HG02943 (cell line): ENCODE results near the gene GDI1.
"Not testable (repeated sequence)": the region's sequence is repeated elsewhere in the genome, so short reads cannot be mapped to it uniquely, and the experiment has no call there.

Experiments
- ATAC-seq: cut with Tn5 transposase; IDR thresholded peaks from one replicate; pipeline ENCODE4 v1.9.1; 2021; ENCODE audit warnings: mild to moderate bottlenecking, low read depth, moderate library complexity; ENCODE audit not compliant: unreplicated experiment

Gene GDI1

DNA sequence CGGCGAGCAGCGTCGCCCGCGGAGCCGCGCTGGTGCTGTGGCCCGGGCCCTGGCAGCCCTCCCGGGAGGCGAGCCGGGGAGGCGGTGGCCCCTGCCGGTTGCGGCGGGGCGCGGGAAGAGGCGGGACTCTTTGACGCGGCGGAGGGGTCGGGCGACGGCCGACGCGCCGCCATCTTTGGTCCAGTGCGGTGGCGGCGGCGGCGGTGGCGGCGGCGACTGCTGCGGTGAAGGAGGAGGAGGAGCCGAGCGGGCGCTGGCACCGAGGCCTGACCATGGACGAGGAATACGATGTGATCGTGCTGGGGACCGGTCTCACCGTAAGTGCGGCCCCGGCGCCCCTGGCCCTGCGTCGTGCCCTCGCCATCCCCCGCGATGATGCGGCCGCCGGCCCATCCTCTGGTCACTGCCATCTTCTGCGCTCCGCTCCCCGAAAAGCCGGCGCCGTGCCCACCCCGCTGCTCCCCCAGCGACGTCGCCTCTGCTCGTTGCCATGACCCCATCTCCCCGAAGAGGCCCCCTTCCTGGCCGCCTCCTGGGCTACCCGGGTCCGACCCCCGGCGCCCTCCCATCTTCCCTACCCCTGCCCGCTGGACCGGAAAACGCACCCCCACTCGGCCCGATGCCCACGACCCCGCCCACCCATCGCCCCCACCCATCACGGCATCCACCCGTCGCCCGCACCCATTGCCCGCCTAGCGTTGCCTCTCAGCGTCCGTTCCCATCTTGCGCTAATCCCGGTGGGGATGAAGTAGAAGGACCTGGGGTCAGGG lies at the start of gene GDI1:
TSS of gene GDI1 (plus strand) at position 172 of the 770 bp plus-strand sequence. CDS start at position 273, 101 bp downstream.
- no peak for ATAC-seq

DNA sequence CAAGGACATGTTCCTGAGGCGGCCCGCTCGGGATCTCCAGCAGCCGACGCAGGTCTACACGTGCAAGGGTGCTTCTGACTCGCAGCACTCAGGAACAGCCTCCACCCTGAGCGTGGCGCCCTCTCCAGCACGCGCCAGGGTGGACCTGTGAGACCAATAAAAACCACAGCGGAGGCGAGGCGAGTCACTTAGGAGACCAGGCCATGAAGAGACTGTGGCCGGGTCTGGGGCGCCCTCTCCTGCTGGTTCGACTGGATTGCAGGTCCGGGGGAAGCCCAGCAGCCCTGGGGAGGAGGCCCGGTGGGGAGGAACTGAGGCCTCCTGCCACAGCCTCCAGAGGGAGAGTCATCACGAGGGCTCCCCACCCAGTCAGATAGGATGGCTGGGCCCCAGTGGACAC lies 48.9 kb upstream of the GDI1 start:
- ATAC-seq, result not testable (repeated sequence)

DNA sequence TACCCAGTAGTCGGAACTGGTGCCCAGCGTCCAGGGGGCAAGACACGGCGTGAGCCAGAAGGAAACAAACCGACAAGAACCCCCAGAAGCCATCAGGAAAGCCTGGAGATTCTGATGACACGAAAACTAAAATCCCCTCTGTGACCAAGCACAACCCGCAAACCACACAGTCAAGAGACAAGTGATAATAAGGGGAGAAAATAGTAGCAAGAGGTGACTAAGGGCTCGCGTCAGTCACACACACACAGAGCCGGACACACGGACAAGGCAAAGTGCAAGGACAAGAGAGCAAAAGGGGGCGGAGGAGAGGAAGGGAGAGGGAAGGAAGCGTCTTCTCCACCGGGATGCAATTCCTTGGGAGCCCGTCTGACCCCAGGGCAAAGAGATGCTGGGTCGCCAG lies 48.3 kb upstream of the GDI1 start:
- peak; percentile 22 for ATAC-seq

DNA sequence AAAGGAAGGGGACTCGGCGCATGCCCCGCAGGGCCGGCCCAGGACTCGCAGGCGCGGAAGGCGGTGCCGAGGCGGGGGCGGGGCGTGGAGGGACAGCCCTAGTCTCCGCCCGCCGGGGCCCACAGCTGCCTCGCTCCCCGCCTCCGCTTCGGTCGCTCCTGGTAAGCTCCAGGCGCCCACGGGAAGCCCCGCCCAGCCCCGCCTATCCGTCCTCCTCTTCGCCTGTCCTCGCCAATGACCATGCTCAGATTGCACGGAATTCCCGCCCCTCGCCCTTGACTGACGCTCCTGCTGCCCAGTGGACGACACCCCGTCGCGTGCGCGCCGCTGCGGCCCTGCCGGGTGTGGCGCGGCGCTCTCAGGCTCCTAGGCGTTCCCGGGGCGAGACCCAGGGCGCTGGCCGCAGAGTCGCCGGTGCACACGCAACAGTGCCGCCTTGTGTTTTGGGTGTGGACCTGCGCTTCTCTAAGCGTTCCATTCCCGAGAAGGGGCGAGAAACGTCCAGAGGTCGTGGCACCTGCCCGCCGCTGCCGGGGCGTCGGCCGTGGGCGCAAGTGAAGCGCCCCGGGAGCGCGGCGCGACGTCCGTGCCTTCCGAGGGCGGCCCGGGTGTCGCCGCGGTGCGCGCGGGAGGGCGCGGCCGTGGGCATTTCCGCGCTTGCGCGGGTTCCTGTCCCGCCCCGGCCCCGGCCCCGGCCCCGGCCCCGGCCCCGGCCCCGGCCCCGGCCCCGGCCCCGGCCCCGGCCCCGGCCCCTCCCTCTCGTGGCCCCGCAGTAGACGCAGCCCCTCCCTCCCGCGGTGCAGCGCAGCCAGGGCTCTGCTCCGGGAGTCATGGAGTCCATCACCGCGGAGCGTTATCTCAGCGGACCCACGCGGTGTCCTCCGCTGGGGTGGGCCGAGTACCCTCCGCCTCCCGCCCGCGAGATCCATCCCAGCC lies 46.9 kb upstream of the GDI1 start:
- peak; percentile 62 for ATAC-seq

DNA sequence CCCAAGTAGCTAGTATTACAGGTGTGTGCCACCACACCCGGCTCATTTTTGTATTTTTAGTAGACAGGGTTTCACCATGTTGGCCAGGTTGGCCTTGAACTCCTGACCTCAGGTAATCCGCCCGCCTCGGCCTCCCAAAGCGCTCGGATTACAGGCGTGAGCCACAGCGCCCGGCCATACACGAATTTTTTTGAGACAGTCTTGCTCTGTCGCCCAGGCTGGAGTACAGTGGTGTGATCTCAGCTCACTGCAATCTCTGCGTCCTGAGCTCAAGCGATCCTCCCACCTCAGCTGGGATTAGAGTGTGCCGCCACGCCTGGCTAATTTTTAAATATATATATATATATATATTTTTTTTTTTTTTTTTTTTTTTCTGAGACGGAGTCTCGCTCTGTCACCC lies 40.6 kb upstream of the GDI1 start:
- ATAC-seq, result not testable (repeated sequence)

DNA sequence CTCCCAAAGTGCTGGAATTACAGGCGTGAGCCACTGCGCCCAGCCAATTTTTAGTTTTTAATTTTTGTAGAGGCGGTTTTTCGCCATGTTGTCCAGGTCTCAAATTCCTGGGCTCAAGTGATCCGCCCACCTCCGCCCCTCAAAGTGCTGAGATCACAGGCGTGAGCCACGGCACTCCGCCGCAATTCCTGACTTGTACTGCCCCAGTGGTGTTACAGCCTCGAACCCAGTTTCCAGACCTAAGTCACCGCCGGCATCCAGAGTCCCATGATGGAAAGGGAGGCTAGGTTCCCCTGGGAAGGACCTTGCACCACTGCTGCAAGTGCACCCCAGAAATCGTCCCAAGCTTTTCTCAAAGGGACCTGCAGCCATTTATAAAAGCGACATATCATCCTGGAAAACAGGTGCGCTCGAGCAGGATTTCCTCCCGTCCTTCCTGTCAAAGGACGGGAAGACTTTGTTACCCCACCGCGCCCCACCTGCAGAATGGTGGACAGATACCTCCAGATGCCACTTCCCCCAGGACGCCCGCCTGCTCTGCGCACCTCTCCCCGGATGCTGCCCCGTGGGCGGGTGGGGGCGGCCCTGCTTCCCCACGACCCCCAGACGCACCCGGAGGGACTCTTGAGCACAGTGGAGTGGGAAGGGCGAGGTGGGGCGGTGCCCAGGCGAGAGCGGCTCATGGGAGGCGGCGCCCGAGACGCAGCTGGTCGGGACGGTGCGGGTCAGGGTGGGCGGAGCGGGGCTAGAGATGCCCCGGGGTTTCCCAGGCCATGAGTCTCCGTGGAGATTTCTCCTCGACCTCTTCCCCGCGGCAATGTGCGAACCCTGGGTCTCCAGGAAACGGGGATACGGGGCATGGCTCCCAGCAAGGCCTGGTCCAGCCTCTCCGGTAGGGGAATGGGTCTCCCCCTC lies 39.7 kb upstream of the GDI1 start:
- peak; percentile 68 for ATAC-seq

DNA sequence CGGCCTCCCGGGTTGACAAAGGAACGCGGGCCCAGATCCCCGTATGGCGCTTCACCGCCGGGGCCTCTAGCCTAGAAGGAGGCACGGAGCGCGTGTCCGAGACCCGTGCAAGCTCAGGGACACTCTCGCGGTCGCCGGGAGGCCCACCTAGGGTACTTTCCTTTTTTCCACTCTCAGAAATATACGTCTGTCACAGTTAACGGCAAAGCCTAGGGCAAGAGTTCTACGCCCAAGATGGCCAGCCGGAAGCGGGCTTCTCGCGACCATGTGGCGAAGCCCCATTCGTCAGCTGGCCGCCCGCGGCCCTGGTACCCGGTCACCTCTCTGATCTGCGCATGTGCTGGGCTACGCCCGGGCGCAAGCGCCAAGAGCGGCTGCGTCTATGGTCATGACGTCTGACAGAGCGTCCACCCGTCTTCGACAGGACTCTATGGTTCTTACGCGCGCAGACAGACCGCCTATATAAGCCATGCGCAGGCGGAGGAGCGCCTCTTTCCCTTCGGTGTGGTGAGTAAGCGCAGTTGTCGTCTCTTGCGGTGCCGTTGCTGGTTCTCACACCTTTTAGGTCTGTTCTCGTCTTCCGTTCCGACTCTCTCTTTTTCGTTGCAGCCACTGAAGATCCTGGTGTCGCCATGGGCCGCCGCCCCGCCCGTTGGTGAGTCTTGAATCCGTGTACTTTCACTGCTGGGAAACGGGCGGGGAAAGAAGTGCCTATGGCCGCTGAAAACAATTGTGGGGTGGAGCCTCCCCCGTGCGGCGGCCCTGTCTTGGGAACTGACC lies 38.9 kb upstream of the GDI1 start, which contains the start of gene RPL10:
TSS of gene RPL10 (plus strand) at position 490 of the 780 bp plus-strand sequence. CDS start at position 633, 143 bp downstream.
- ATAC-seq, result peak; percentile 58

DNA sequence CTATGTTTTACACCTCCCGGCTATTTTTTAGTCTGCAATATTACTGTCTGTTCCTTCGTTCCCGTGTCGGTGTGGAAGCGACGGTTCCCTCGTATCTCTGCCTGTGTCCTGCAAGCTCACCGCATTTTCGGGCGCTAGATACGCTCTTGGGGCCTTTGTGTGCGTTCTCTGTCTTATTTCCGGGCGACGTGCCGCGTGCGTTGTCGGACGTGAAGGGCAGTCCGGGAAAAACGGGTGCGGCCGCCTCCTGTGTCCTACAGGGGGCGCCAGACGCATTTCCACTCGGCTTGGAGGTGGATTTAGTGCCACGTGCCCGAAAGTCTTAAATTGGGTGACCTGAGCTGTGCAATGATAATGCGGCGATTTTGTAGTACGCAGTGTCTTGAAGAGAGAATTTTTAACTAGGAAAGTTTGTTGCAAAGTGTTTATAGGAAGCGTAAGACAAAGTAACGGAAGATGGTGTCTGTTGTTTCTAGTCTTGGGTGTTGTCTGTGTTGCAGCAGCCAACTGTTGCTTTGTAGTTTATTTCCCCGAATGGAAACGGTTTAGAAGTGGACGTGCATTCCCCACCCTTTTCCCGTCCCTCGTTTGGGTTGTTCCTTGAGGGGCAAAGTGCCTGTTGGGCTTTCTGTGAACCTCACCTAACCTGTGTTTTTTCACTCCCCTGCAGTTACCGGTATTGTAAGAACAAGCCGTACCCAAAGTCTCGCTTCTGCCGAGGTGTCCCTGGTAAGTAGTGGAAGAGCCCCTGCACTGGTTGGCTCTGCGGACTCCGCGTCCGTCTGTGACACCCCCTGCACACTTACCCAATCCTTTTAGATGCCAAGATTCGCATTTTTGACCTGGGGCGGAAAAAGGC lies 38.1 kb upstream of the GDI1 start:
- no peak for ATAC-seq

DNA sequence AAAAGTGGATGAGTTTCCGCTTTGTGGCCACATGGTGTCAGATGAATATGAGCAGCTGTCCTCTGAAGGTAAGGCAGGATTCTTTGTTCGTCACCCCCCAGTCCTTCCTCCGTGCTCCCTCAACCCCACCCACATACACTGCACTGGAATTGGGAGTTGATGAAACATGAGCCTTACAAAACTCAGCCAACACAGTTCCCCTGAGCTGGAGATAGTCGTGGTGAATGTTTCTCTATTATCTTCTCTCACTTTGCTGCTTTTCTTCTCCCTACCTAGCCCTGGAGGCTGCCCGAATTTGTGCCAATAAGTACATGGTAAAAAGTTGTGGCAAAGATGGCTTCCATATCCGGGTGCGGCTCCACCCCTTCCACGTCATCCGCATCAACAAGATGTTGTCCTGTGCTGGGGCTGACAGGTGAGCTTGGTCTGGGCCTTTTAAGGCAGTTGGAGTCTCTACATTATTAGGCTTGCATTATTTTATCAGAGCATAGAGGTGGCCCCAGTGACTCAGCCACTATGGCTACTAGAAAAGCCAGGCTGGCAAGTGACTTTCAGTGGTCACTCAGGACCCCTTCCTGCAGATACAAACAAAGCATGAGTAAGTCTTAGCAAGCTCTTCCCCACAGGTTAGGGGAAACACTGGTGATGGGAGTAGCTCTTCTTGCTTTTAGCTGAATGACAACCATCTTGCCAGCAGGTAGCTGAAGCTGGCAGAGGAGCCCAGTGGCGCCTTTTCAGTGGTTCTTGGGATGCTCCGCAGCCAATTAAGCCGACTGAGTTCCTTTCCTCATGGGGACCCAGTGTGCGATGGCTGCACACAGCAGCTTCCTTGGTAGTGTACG lies 37.2 kb upstream of the GDI1 start:
- ATAC-seq, result no peak

DNA sequence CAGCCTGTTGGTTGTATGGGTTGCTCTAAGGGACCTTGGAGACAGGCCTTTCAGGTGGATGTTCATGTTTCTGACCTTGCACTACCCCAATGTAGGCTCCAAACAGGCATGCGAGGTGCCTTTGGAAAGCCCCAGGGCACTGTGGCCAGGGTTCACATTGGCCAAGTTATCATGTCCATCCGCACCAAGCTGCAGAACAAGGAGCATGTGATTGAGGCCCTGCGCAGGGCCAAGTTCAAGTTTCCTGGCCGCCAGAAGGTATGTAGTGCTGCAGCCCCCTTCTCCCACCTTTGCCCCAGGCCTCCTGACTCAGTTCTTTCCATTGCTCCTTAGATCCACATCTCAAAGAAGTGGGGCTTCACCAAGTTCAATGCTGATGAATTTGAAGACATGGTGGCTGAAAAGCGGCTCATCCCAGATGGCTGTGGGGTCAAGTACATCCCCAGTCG lies 36.6 kb upstream of the GDI1 start:
- ATAC-seq, result not testable (repeated sequence)

DNA sequence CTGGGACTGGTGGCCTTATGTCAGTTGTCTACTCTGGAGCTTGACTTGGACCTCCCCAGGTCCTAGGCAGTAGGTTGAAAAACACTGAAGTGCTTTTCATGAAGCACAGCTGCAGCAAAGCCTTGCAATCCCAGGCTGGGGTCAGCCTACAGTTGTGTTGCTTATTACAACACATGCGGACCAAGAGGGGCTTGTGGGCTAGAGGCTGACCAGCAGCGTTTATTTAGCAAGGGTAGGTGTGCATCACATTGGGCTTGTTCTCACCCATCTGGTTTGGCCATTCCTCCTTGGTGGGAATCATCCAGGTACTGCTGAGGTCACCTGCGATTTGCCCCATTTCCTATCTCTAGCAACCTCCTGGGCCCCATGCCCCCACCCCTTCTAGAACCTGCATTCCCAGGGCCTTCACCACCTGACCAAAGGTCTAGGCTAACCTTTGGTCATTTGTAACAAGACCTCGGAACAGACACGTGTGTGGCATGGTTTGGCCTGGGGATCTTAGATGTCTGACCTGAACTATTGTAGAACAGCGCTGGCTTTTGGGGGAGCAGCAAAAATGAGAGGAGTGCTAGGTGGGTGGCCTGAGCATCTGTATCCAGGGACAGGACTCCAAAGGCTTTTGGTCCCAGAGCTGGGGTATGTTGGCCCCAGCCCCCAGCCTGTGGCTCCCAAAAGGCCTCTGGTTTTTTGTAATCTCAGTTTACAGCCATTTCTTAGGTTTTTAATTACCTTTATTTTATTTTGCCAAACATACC lies 35.7 kb upstream of the GDI1 start:
- no peak for ATAC-seq

DNA sequence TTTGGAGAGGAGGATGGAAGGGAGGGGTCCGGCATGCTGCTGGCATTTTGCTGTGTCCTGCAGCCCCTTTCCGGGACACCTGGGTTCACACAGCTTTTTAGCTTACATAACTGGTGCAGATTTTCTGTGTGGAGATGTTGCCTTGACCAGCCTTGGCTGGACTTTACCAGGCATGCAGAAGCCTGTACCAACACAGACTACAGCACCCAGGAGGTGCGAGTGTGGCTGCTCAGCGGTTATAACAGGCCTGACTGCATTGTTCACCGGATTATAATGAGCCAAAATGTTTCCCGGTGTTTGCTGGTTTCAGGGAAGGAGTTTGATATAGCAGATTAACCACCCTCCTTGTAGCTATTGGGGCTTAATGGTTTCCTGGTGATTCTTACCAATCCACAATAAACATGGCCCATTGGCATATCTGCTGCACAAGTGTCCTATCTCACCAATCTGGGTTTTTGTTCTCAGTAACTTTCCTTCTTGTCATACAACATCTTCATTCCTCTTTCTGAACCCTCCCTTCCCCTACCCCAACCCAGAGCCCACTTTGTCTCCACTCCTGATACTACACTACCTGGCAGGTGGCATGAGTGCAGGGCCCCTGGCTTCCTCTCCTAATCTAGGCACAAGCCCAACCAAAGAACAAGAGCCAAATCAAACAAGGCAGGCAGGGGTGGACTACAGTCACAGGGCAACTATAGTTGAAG lies 34.9 kb upstream of the GDI1 start:
- no peak for ATAC-seq

DNA sequence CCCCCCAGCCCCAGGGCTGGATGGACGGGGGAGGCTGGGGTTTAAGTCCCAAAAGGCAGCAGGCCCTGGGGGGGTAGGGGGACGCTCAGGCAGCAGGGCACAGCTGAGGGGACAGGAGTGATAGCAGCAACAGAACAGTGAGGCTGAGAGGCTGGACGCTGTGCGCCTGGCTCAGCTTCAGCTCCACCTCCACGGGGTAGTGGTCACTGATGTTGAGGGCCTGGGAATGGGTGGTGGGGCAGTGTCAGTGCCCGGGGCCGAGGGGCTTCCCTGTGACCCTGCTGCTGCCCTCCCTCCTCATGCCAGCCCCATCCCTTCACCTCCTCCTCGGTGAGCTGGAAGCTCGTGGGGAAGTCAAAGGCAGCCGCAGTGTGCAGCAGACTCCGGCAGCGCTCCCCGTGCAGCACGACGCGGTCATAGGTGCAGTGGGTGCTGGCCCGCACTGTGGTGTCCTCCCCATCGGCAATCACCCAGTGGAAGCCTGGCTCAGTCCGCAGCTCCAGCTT lies 34.3 kb upstream of the GDI1 start:
- ATAC-seq, result no peak

DNA sequence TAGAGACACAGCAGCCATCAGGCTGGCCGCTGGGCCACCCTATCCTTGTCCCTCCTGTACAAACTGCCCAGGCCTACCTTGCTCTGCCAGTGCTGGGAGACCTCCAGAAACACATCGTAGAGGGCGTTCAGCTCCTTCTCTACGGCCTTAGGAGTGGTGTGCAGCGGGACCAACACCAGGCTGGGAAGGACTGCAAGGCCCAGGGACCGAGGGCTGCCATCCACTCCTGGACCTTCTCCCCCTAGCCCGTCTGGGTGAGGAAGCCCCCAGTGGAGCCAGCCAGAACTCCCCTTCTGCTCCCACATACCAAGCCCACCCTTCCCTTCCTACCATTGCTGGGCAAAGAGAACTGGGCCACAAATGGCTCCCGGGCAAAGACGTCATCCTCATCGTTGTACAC lies 33.8 kb upstream of the GDI1 start:
- no peak for ATAC-seq

DNA sequence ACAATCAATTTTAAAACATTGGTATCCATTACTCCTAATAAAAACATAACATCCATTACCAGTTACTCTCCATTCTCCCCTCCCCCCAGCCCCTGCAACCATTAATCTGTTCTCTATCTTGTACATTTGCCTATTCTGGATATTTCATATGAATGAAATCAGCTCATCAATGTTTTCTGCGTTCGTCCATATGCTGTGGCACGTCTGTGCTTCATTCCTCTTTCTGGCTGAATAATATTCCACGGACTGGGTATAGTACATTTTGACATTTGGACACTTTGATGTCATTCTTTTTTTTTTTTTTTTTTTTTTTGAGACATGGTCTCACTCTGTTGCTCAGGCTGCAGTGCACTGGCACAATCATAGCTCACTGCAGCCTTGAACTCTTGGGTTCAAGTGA lies 33.1 kb upstream of the GDI1 start:
- ATAC-seq, result no peak

DNA sequence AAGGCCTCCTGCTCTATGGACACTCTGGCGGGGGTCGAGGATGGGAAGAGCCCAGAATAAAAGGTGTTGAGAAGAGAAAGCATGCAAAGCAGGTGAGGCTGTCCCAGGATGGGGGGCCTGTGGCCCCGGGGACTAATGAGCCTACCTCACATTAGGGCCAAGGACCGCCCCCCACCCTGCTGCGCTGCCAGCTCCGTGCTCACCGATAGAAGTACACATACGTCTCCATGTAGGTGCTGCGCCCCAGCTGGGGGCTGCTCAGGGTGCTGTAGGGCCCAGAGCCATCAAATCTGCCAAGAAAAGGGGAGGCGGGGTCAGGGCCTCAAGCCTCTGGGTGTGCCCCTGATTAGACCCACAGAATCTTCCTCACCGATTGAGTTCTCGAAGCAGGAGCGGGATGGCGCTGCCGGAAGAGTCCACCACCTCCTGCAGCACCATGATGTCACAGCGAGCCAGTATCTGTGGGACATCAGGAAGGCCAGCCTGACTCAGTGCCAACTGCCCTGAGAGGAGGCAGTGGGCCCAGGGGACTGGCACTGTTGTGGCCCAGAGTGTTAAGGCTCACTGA lies 32.2 kb upstream of the GDI1 start:
- no peak for ATAC-seq
